Lung (tissue), 13 donors: Measurements from ENCODE around the gene SLC7A4. TPM values are rescaled to one million over a fixed set of nuclear protein-coding genes. Genes with fewer than 3 reads are reported as not detected.

Source experiments
- ATAC-seq: fragments of 200-7000 bp; cut with Tn5 transposase; one replicate; pipeline ENCODE4 v1.9.1; 2020; ENCODE audit warnings: moderate number of reproducible peaks; ENCODE audit not compliant: insufficient read depth, low FRiP score
- DNase-seq, 3 donors: peaks; one replicate each; pipeline ENCODE4 v3.0.0-alpha.2; 2013 to 2017
- H3K27ac ChIP-seq, 2 donors: one replicate each; pipeline ENCODE4 v1.5.1; 2013; ENCODE audit warnings: mild to moderate bottlenecking in 2 of 2, moderate library complexity in 2 of 2, control low read depth in 1 of 2, inconsistent platforms in 1 of 2, low read depth in 1 of 2, low read length in 1 of 2
- H3K27me3 ChIP-seq, 3 donors: one replicate each; pipeline ENCODE4 v1.5.1; 2013; ENCODE audit warnings: low read length in 2 of 3; ENCODE audit not compliant: control insufficient read depth in 3 of 3, insufficient read depth in 3 of 3
- H3K36me3 ChIP-seq, 4 donors: one replicate each; pipeline ENCODE4 v1.5.1; 2013; ENCODE audit warnings: low read length in 4 of 4, mild to moderate bottlenecking in 1 of 4, moderate library complexity in 1 of 4; ENCODE audit not compliant: control insufficient read depth in 4 of 4, insufficient read depth in 4 of 4
- H3K4me1 ChIP-seq, 5 donors: one replicate each; pipeline ENCODE4 v1.5.1; 2013; ENCODE audit warnings: low read length in 5 of 5, mild to moderate bottlenecking in 2 of 5, moderate library complexity in 1 of 5; ENCODE audit not compliant: control insufficient read depth in 5 of 5, insufficient read depth in 5 of 5
- H3K4me3 ChIP-seq: one replicate; pipeline ENCODE4 v1.5.1; 2013; ENCODE audit warnings: mild to moderate bottlenecking, control low read depth, moderate library complexity
- H3K9ac ChIP-seq, 2 donors: one replicate each; pipeline ENCODE4 v1.5.1; 2013; ENCODE audit warnings: low read length in 2 of 2, control low read depth in 1 of 2; ENCODE audit not compliant: insufficient read depth in 1 of 2
- H3K9me3 ChIP-seq, 4 donors: one replicate each; pipeline ENCODE4 v1.5.1; 2013; ENCODE audit warnings: low read length in 3 of 4, mild to moderate bottlenecking in 1 of 4, moderate library complexity in 1 of 4; ENCODE audit not compliant: control insufficient read depth in 4 of 4, insufficient read depth in 3 of 4
- WGBS, 2 donors: extraction: QIAGEN DNeasy Blood & Tissue Kit; methylation state at CpG; one replicate each; pipeline ENCODE4 v1.1.7; 2013; 5-methylcytosine and 5-hydroxymethylcytosine counted together
- polyA plus RNA-seq, 2 donors: library from polyadenylated mRNA; stranded (reverse); fragments of 200-250 nt; gene quantifications; one replicate each; pipeline ENCODE4 v1.2.1, GENCODE V29; 2013
- small RNA-seq: library from RNA; depleted of rRNA; stranded (forward); fragments of <200 nt; gene quantifications from one replicate; pipeline ENCODE3, GENCODE V24; 2014; ENCODE audit warnings: low replicate concordance
- total RNA-seq, 2 donors: library from RNA; depleted of rRNA in 1 of 2; stranded (reverse); fragments of >200 nt in 1 of 2; gene quantifications; one replicate each; pipeline ENCODE4 v1.2.1, GENCODE V29; 2014 to 2021
- TF ChIP-seq, protein P1 (sequence below): IDR thresholded peaks from 2 replicates; pipeline ENCODE4 v1.5.1; 2012; ENCODE audit warnings: mild to moderate bottlenecking; ENCODE audit errors: control extremely low read depth, extremely low read depth
- donor health status: control.
- donor health status: control.
- donor health status: Bipolar disorder and iron deficiency.
- donor health status: healthy.
- donor health status: DM: yes; HTN: yes; CAD: no.

SLC7A4 gene
- total and polyA plus RNA-seq, 4 donors: 0.18 to 1.1 (median 0.80) TPM

- Histone ChIP-seq H3K4me1 (peaks cover 0 to 24% (median 10%) of the 10 kb centered on the region in 5 donors), H3K36me3 (peaks cover 0 to 6% (median 0%) of the 10 kb centered on the region in 4 donors), H3K4me3 (no peak overlapping the region), H3K9ac (peak overlapping the region in 1 of 2 donors; percentile 46), H3K27ac (no peak overlapping the region), H3K27me3 (peaks cover 0 to 3% (median 0%) of the 10 kb centered on the region in 3 donors), H3K9me3 (peaks cover 0 to 3% (median 0%) of the 10 kb centered on the region in 4 donors)
- DNase-seq (no peak), ATAC-seq (no peak)
- WGBS, 2 donors: 48 to 61% methylated on average over 13 of the region's 13 CpGs
- TF ChIP-seq, protein P1, sequence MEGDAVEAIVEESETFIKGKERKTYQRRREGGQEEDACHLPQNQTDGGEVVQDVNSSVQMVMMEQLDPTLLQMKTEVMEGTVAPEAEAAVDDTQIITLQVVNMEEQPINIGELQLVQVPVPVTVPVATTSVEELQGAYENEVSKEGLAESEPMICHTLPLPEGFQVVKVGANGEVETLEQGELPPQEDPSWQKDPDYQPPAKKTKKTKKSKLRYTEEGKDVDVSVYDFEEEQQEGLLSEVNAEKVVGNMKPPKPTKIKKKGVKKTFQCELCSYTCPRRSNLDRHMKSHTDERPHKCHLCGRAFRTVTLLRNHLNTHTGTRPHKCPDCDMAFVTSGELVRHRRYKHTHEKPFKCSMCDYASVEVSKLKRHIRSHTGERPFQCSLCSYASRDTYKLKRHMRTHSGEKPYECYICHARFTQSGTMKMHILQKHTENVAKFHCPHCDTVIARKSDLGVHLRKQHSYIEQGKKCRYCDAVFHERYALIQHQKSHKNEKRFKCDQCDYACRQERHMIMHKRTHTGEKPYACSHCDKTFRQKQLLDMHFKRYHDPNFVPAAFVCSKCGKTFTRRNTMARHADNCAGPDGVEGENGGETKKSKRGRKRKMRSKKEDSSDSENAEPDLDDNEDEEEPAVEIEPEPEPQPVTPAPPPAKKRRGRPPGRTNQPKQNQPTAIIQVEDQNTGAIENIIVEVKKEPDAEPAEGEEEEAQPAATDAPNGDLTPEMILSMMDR: no peak
These were observed 52.4 kb downstream of the SLC7A4 start for GRCh38 chr22:20979940-20980453.

- ATAC-seq: peak; percentile 35
- DNase-seq: peak; percentile 69 to 83 (median 79)
- Histone ChIP-seq H3K4me3 (no peak overlapping the region), H3K27me3 (peaks cover 0 to 3% (median 0%) of the 10 kb centered on the region in 3 donors), H3K36me3 (peaks cover 0 to 6% (median 0%) of the 10 kb centered on the region in 4 donors), H3K4me1 (peaks cover 0 to 24% (median 10%) of the 10 kb centered on the region in 5 donors), H3K27ac (no peak overlapping the region), H3K9me3 (peaks cover 0 to 3% (median 0%) of the 10 kb centered on the region in 4 donors), H3K9ac (peak overlapping the region in 1 of 2 donors; percentile 46)
- WGBS, 2 donors: 15% methylated on average over 39 of the region's 39 CpGs
- TF ChIP-seq, protein P1: no peak
These were observed 53.0 kb downstream of the SLC7A4 start for GRCh38 chr22:20979243-20979809.

Small RNAs within 50 kb of the gene (small RNA-seq; reads per million reads assigned to genes)
- gene MIR649: not detected

Other genes starting within 250 kb of the SLC7A4 start
- 100 to 1,000 TPM in 1 of 2 donors, 10 to 100 TPM in 1; 54.7 to 107 TPM for gene PI4KA, start 173.8 kb downstream of the SLC7A4 start, total RNA-seq
- gene PI4KA, start 173.8 kb downstream of the SLC7A4 start, polyA plus RNA-seq: 10 to 100 TPM; 35.4 to 45.8 TPM
- gene SNAP29, start 173.6 kb downstream of the SLC7A4 start, total RNA-seq: 10 to 100 TPM; 14.8 to 27.2 TPM
- 10 to 100 TPM; 14.9 to 19.3 TPM for gene SNAP29, start 173.6 kb downstream of the SLC7A4 start, polyA plus RNA-seq
- gene CRKL, start 115.2 kb downstream of the SLC7A4 start, total RNA-seq: 10 to 100 TPM; 54.9 to 58.6 TPM
- 10 to 100 TPM; 18.3 to 23.3 TPM for gene CRKL, start 115.2 kb downstream of the SLC7A4 start, polyA plus RNA-seq
- gene AIFM3, start 65.3 kb downstream of the SLC7A4 start, total RNA-seq: 1 to 10 TPM in 1 of 2 donors, under 1 TPM in 1; 0.48 to 7.5 TPM
- 1 to 10 TPM; 3.6 to 6.0 TPM for gene AIFM3, start 65.3 kb downstream of the SLC7A4 start, polyA plus RNA-seq
- 10 to 100 TPM; 51.9 to 64.9 TPM for gene LZTR1, start 50.3 kb downstream of the SLC7A4 start, total RNA-seq
- 10 to 100 TPM; 33.8 to 37.9 TPM for gene LZTR1, start 50.3 kb downstream of the SLC7A4 start, polyA plus RNA-seq
- 10 to 100 TPM; 20.4 to 28.1 TPM for gene THAP7, start 30.4 kb downstream of the SLC7A4 start, total RNA-seq
- gene THAP7, start 30.4 kb downstream of the SLC7A4 start, polyA plus RNA-seq: 10 to 100 TPM; 27.1 to 61.3 TPM
- gene P2RX6, start 17.4 kb downstream of the SLC7A4 start, total RNA-seq: 1 to 10 TPM; 1.1 to 2.2 TPM
- gene P2RX6, start 17.4 kb downstream of the SLC7A4 start, polyA plus RNA-seq: under 1 TPM; 0.21 to 0.79 TPM
- 1 to 10 TPM in 1 of 2 donors, under 1 TPM in 1; 0.97 to 9.0 TPM for gene LRRC74B, start 13.4 kb upstream of the SLC7A4 start, total RNA-seq
- 1 to 10 TPM; 1.9 to 2.7 TPM for gene LRRC74B, start 13.4 kb upstream of the SLC7A4 start, polyA plus RNA-seq